H1 (cell line): ENCODE measurements around the gene DGKH. TPM values are rescaled to one million over a fixed set of nuclear protein-coding genes. Genes with fewer than 3 reads are reported as not detected.

Experiments used
- CTCF ChIA-PET: fragments of 300-600 bp; sonication (Branson Sonifier 250); formaldehyde crosslinking; loops from one replicate; lab custom pipeline; 2021; ENCODE audit not compliant: partially characterized antibody; lab: Charles Lee
- POLR2A ChIA-PET: fragments of 300-600 bp; sonication (Branson Sonifier 250); formaldehyde crosslinking; loops from one replicate; lab custom pipeline; 2021; ENCODE audit warnings: inconsistent platforms; ENCODE audit not compliant: partially characterized antibody; lab: Charles Lee
- DNase-seq, 2 experiments: peaks; one replicate each; pipeline versions ENCODE4 v3.0.0 to v3.0.0-alpha.2; 2010 to 2022; ENCODE audit warnings: low spot score in 2 of 2, low read depth in 1 of 2, mixed read lengths in 1 of 2
- FAIRE-seq: peaks from 2 replicates; lab custom pipeline; 2011; peaks lifted over from hg19 to GRCh38; lab: Jason Lieb, UNC
- H2AFZ ChIP-seq: 2 replicates; pipeline ENCODE4 v1.8.1; 2012; ENCODE audit warnings: low read length, inconsistent platforms
- H2AK5ac ChIP-seq: 2 replicates; pipeline ENCODE4 v1.6.1; 2013; ENCODE audit warnings: low read depth, low read length
- H2BK120ac ChIP-seq: replicated peaks from 2 replicates; pipeline ENCODE3; 2013; ENCODE audit warnings: low read depth, low read length, inconsistent platforms
- H2BK12ac ChIP-seq: 2 replicates; pipeline ENCODE4 v1.6.1; 2013; ENCODE audit warnings: low read depth, low read length
- H2BK15ac ChIP-seq: 2 replicates; pipeline ENCODE4 v1.6.1; 2013; ENCODE audit warnings: low read length
- H2BK20ac ChIP-seq: 2 replicates; pipeline ENCODE4 v1.6.1; 2013; ENCODE audit warnings: low read length
- H2BK5ac ChIP-seq: 2 replicates; pipeline ENCODE4 v1.6.1; 2013; ENCODE audit warnings: low read depth, low read length
- H3K14ac ChIP-seq: 2 replicates; pipeline ENCODE4 v1.6.1; 2013; ENCODE audit warnings: inconsistent platforms; ENCODE audit not compliant: insufficient read length
- H3K18ac ChIP-seq: 2 replicates; pipeline ENCODE4 v1.6.1; 2013; ENCODE audit warnings: low read length; ENCODE audit errors: extremely low read depth
- H3K23ac ChIP-seq: 2 replicates; pipeline ENCODE4 v1.6.1; 2013; ENCODE audit warnings: inconsistent platforms; ENCODE audit not compliant: insufficient read length
- H3K23me2 ChIP-seq: 2 replicates; pipeline ENCODE4 v1.6.1; 2013; ENCODE audit warnings: low read depth, low read length
- H3K27ac ChIP-seq: 2 replicates; pipeline ENCODE4 v1.6.1; 2011; ENCODE audit warnings: low read depth, low read length, inconsistent platforms
- H3K27me3 ChIP-seq, 4 experiments: replicated peaks in 1 of 4; 1 replicate in 1 of 4; 2 replicates in 3 of 4; pipeline versions ENCODE4 v1.6.1 to v1.8.1; 2011 to 2013; ENCODE audit warnings: low read length in 3 of 4, mild to moderate bottlenecking in 3 of 4, inconsistent platforms in 2 of 4, mixed read lengths in 2 of 4, moderate library complexity in 1 of 4; ENCODE audit not compliant: control insufficient read depth in 3 of 4, insufficient read depth in 3 of 4; ENCODE audit errors: extremely low read depth in 1 of 4
- H3K36me3 ChIP-seq, 4 experiments: 2 replicates each; pipeline versions ENCODE4 v1.6.1 to v1.8.1; 2011 to 2013; ENCODE audit warnings: mild to moderate bottlenecking in 4 of 4, low read length in 3 of 4, moderate library complexity in 2 of 4, control low read depth in 1 of 4, inconsistent platforms in 1 of 4; ENCODE audit not compliant: insufficient read depth in 4 of 4, control insufficient read depth in 2 of 4
- H3K4ac ChIP-seq: replicated peaks from 2 replicates; pipeline ENCODE3; 2013; ENCODE audit warnings: low read length, low read depth, mixed read lengths, inconsistent platforms; ENCODE audit not compliant: insufficient read length
- H3K4me1 ChIP-seq, 4 experiments: replicated peaks in 1 of 4; 1 replicate in 1 of 4; 2 replicates in 3 of 4; pipeline versions ENCODE4 v1.6.1 to v1.8.1; 2011 to 2013; ENCODE audit warnings: low read length in 3 of 4, inconsistent platforms in 2 of 4, mixed read lengths in 1 of 4; ENCODE audit not compliant: insufficient read depth in 4 of 4, control insufficient read depth in 3 of 4
- H3K4me2 ChIP-seq, 2 experiments: 2 replicates each; pipeline versions ENCODE4 v1.6.1 to v1.8.1; 2011 to 2013; ENCODE audit warnings: low read depth in 2 of 2, low read length in 2 of 2, control low read depth in 1 of 2, inconsistent platforms in 1 of 2, mild to moderate bottlenecking in 1 of 2; ENCODE audit not compliant: insufficient read depth in 1 of 2
- H3K4me3 ChIP-seq, 4 experiments: fragments of 200-600, 300-600 bp in 1 of 4; sonication (generic), shearing (Covaris generic), sonication (Bioruptor Twin) in 1 of 4; 2 replicates each; pipeline versions ENCODE4 v1.5.1 to v1.8.1; 2011 to 2016; ENCODE audit warnings: low read length in 4 of 4, low read depth in 3 of 4, control low read depth in 2 of 4, inconsistent platforms in 2 of 4, mild to moderate bottlenecking in 2 of 4, mixed read lengths in 1 of 4, moderate library complexity in 1 of 4; ENCODE audit not compliant: insufficient read depth in 2 of 4; ENCODE audit errors: extremely low read depth in 1 of 4
- H3K56ac ChIP-seq: replicated peaks from 2 replicates; pipeline ENCODE3; 2013; ENCODE audit warnings: low read depth, mild to moderate bottlenecking, mixed read lengths, low read length, inconsistent platforms; ENCODE audit not compliant: insufficient read length
- H3K79me1 ChIP-seq: 2 replicates; pipeline ENCODE4 v1.6.1; 2013; ENCODE audit warnings: low read depth, low read length, control low read depth
- H3K79me2 ChIP-seq, 2 experiments: 2 replicates each; pipeline versions ENCODE4 v1.6.1 to v1.8.1; 2012 to 2013; ENCODE audit warnings: low read length in 2 of 2, mild to moderate bottlenecking in 2 of 2, inconsistent platforms in 1 of 2; ENCODE audit not compliant: insufficient read depth in 2 of 2, control insufficient read depth in 1 of 2
- H3K9ac ChIP-seq, 4 experiments: replicated peaks in 1 of 4; 1 replicate in 1 of 4; 2 replicates in 3 of 4; pipeline versions ENCODE4 v1.6.1 to v1.8.1; 2011 to 2013; ENCODE audit warnings: low read depth in 3 of 4, low read length in 3 of 4, control low read depth in 2 of 4, mild to moderate bottlenecking in 2 of 4, moderate library complexity in 2 of 4, inconsistent platforms in 1 of 4; ENCODE audit errors: extremely low read depth in 1 of 4
- H3K9me3 ChIP-seq, 2 experiments: 2 replicates each; pipeline versions ENCODE4 v1.6.1 to v1.8.1; 2012 to 2013; ENCODE audit warnings: mild to moderate bottlenecking in 2 of 2, moderate library complexity in 2 of 2, control low read depth in 1 of 2, inconsistent platforms in 1 of 2, low read depth in 1 of 2, low read length in 1 of 2, mixed read lengths in 1 of 2; ENCODE audit not compliant: insufficient read depth in 2 of 2
- H4K20me1 ChIP-seq, 2 experiments: replicated peaks in 1 of 2; 2 replicates each; pipeline versions ENCODE3 to v1.8.1; 2011 to 2013; ENCODE audit warnings: inconsistent platforms in 2 of 2, low read length in 2 of 2, mild to moderate bottlenecking in 1 of 2; ENCODE audit not compliant: insufficient read depth in 2 of 2, control insufficient read depth in 1 of 2
- H4K5ac ChIP-seq: 2 replicates; pipeline ENCODE4 v1.6.1; 2013; ENCODE audit warnings: low read length, low read depth, mixed read lengths, inconsistent platforms; ENCODE audit not compliant: insufficient read length
- H4K8ac ChIP-seq: 2 replicates; pipeline ENCODE4 v1.8.0; 2013; ENCODE audit warnings: mild to moderate bottlenecking, moderate library complexity, low read length, inconsistent platforms; ENCODE audit not compliant: insufficient read depth; ENCODE audit errors: extremely low read depth
- H4K91ac ChIP-seq: replicated peaks from 2 replicates; pipeline ENCODE3; 2013; ENCODE audit warnings: low read length, mixed read lengths, inconsistent platforms; ENCODE audit not compliant: insufficient read length
- CHD2 ChIP-seq: IDR thresholded peaks from 2 replicates; pipeline ENCODE4 v1.6.1; 2012; ENCODE audit warnings: low read length, improper control_type of control experiment
- CTBP2 ChIP-seq: IDR thresholded peaks from 2 replicates; pipeline ENCODE4 v1.7.0; 2011; ENCODE audit warnings: borderline replicate concordance, mild to moderate bottlenecking, moderate library complexity, mixed read lengths, low read length; ENCODE audit not compliant: insufficient read depth, insufficient read length
- EZH2 ChIP-seq: fragments of 200-600 bp; sonication (generic); IDR thresholded peaks from 2 replicates; pipeline ENCODE4 v1.7.1; 2012; ENCODE audit warnings: low read depth, mild to moderate bottlenecking, moderate library complexity, low read length, inconsistent platforms; ENCODE audit not compliant: severe bottlenecking
- KDM4A ChIP-seq: IDR thresholded peaks from one replicate; pipeline ENCODE4 v1.7.1; 2012; ENCODE audit warnings: low read depth, mild to moderate bottlenecking, moderate library complexity, low read length, inconsistent platforms; ENCODE audit not compliant: severe bottlenecking
- PHF8 ChIP-seq: fragments of 200-600 bp; sonication (generic); conservative IDR thresholded peaks from 2 replicates; pipeline ENCODE4 v1.7.1; 2012; ENCODE audit warnings: low read depth, mild to moderate bottlenecking, inconsistent platforms, low read length, moderate library complexity
- POU5F1 ChIP-seq: IDR thresholded peaks from 2 replicates; pipeline ENCODE4 v1.6.1; 2011; ENCODE audit warnings: low read depth, mild to moderate bottlenecking, low read length, moderate library complexity
- SAP30 ChIP-seq: fragments of 300-600 bp; sonication (generic); IDR thresholded peaks from 2 replicates; pipeline ENCODE4 v1.7.1; 2012; ENCODE audit warnings: low read length, moderate library complexity, mild to moderate bottlenecking, inconsistent platforms; ENCODE audit not compliant: insufficient read depth, insufficient replicate concordance
- TAF1 ChIP-seq: IDR thresholded peaks from 2 replicates; pipeline ENCODE4 v1.6.1; 2011; ENCODE audit warnings: mild to moderate bottlenecking, low read depth, low read length
- TBP ChIP-seq: IDR thresholded peaks from 2 replicates; pipeline ENCODE4 v1.6.1; 2011; ENCODE audit warnings: low read depth, low read length, improper control_type of control experiment
- TCF12 ChIP-seq: IDR thresholded peaks from 2 replicates; pipeline ENCODE4 v1.6.1; 2011; ENCODE audit warnings: low read depth, mild to moderate bottlenecking, low read length
- WGBS, 2 experiments: shearing (Covaris generic) in 1 of 2; methylation state at CpG; one replicate each; pipeline versions ENCODE4 v1.1.6 to v1.1.7; 2013 to 2015; ENCODE audit warnings: low lambda C conversion rate in 2 of 2, mixed read lengths in 2 of 2, inconsistent platforms in 1 of 2, low coverage in 1 of 2, missing lambda C conversion rate in 1 of 2; ENCODE audit not compliant: insufficient replicate concordance in 2 of 2, insufficient coverage in 1 of 2, insufficient read length in 1 of 2; ENCODE audit errors: extremely low coverage in 1 of 2, missing lambda C conversion rate in 1 of 2; 5-methylcytosine and 5-hydroxymethylcytosine counted together
- polyA plus RNA-seq, 7 experiments: library from polyadenylated mRNA; depleted of rRNA in 3 of 7; stranded (reverse) in 5 of 7; unstranded in 2 of 7; fragments of >200 nt in 5 of 7; fragments of 200-250 nt in 2 of 7; gene quantifications; 1 replicate in 5 of 7; 2 replicates in 1 of 7; 4 replicates in 1 of 7; pipeline versions ENCODE4 v1.2.1 to v1.2.3, GENCODE V29; 2011 to 2013; ENCODE audit warnings: missing spikeins in 2 of 7, mixed read lengths in 2 of 7
- total RNA-seq: library from RNA; stranded (reverse); fragmentation: NEBNext Ultra II Directional; extraction: Animal tissue kit (Norgen Biotek cat#: 25700); gene quantifications from 2 replicates; pipeline ENCODE4 v1.2.1, GENCODE V29; 2021
- TF ChIP-seq, protein P1 (sequence below): IDR thresholded peaks from 2 replicates; pipeline ENCODE4 v1.6.1; 2012; ENCODE audit warnings: low read length, inconsistent platforms
- TF ChIP-seq, protein P2 (sequence below): IDR thresholded peaks from 2 replicates; pipeline ENCODE4 v1.6.1; 2011; ENCODE audit warnings: low read depth, mild to moderate bottlenecking, low read length; ENCODE audit not compliant: insufficient read depth

Gene DGKH
- total and polyA plus RNA-seq, 2 of the 8 experiments (the other 6 are each of a cell fraction or from before 2014, with no cell fraction given): 2.1 to 7.9 TPM

DNA sequence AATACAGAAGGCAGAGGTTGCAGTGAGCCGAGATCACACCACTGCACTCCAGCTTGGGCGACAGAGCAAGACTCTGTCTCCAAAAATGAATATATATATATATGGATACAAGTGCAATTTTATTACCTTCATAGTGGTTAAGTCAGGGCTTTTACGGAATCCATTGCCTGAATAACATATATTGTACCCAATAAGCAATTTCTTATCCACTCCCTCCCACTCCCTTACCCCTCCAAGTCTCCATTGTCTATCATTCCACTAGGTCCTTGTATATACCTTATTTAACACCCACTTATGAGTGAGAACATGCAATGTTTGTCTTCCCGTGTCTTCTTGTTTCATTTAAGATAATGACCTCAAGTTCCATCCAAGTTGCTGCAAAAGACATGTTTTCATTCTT lies 175.2 kb downstream of the DGKH start:
- H4K5ac ChIP-seq: no peak overlapping the region
- no peak overlapping the region for H2AFZ ChIP-seq
- H3K36me3 ChIP-seq: peaks cover 0 to 3% (median 0%) of the 10 kb centered on the region in 4 experiments; a peak in 1 of 8 replicates
- no peaks in the 10 kb centered on the region; the same call in 1 of the 2 replicates for H3K23me2 ChIP-seq
- no peaks in the 10 kb centered on the region for H3K79me2 ChIP-seq
- no peaks in the 10 kb centered on the region for H3K27me3 ChIP-seq
- FAIRE-seq: no peak
- no peak overlapping the region for H2BK15ac ChIP-seq
- H3K4me3 ChIP-seq: no peak overlapping the region
- no peak overlapping the region for H3K18ac ChIP-seq
- no peak overlapping the region for H3K4me2 ChIP-seq
- H4K20me1 ChIP-seq: no peaks in the 10 kb centered on the region
- H2BK120ac ChIP-seq: no peak overlapping the region
- H3K9me3 ChIP-seq: no peaks in the 10 kb centered on the region
- H3K14ac ChIP-seq: no peak overlapping the region
- H3K27ac ChIP-seq: no peak overlapping the region
- H2BK5ac ChIP-seq: no peak overlapping the region
- no peak overlapping the region for H3K4ac ChIP-seq
- POLR2A ChIA-PET: no interaction called here
- no peak overlapping the region for H4K91ac ChIP-seq
- H2AK5ac ChIP-seq: no peak overlapping the region
- no peaks in the 10 kb centered on the region for H3K79me1 ChIP-seq
- 80% methylated on average over 4 of the region's 4 CpGs; no CpG with 5 or more reads in 1 of the 2 experiments for WGBS, 2 experiments
- H3K9ac ChIP-seq: no peak overlapping the region
- H4K8ac ChIP-seq: no peak overlapping the region
- no peak overlapping the region for H3K56ac ChIP-seq
- no peak overlapping the region for H3K23ac ChIP-seq
- peaks cover 0 to 9% (median 5%) of the 10 kb centered on the region in 4 experiments; a peak in 3 of 7 replicates for H3K4me1 ChIP-seq
- H2BK20ac ChIP-seq: no peak overlapping the region
- CTCF ChIA-PET: interaction anchor here (1.1 to 1.3 kb wide), 2 partner anchors 8 to 10 kb away, joined by 3 to 4 read pairs; no protein-coding TSS in a partner anchor
- no peak overlapping the region for H2BK12ac ChIP-seq
- no peak for DNase-seq
- TF ChIP-seq, protein P1, sequence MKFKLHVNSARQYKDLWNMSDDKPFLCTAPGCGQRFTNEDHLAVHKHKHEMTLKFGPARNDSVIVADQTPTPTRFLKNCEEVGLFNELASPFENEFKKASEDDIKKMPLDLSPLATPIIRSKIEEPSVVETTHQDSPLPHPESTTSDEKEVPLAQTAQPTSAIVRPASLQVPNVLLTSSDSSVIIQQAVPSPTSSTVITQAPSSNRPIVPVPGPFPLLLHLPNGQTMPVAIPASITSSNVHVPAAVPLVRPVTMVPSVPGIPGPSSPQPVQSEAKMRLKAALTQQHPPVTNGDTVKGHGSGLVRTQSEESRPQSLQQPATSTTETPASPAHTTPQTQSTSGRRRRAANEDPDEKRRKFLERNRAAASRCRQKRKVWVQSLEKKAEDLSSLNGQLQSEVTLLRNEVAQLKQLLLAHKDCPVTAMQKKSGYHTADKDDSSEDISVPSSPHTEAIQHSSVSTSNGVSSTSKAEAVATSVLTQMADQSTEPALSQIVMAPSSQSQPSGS: no peak
- TF ChIP-seq EZH2: no peak
- no peak for TF ChIP-seq CHD2
- no peak for TF ChIP-seq TAF1
- no peak for TF ChIP-seq KDM4A
- no peak for TF ChIP-seq SAP30
- no peak for TF ChIP-seq CTBP2
- TF ChIP-seq TCF12: no peak
- TF ChIP-seq PHF8: no peak
- TF ChIP-seq POU5F1: no peak
- TF ChIP-seq, protein P2, sequence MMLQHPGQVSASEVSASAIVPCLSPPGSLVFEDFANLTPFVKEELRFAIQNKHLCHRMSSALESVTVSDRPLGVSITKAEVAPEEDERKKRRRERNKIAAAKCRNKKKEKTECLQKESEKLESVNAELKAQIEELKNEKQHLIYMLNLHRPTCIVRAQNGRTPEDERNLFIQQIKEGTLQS: no peak
- no peak for TF ChIP-seq TBP
